ENCODE measurements around the gene OPTN.

DNA sequence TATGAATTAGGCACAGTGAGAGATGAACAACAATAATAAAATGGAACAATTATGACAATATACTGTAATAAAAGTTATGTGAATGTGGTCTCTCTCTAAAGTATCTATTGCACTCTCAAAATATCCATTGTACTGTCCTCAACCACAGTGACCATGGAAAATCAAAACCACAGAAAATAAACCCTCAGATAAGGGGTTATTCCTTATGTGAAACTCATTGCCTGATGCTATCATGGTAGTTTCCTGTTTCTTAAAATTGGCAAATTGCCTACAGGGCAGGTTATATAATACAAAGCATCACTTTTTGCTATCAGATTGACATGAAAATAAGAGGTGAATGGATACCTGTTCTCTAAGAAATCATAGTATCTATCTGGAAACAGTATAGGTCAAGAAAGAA, 65.2 kb downstream of the OPTN start:
- TF ChIP-seq, protein P1, sequence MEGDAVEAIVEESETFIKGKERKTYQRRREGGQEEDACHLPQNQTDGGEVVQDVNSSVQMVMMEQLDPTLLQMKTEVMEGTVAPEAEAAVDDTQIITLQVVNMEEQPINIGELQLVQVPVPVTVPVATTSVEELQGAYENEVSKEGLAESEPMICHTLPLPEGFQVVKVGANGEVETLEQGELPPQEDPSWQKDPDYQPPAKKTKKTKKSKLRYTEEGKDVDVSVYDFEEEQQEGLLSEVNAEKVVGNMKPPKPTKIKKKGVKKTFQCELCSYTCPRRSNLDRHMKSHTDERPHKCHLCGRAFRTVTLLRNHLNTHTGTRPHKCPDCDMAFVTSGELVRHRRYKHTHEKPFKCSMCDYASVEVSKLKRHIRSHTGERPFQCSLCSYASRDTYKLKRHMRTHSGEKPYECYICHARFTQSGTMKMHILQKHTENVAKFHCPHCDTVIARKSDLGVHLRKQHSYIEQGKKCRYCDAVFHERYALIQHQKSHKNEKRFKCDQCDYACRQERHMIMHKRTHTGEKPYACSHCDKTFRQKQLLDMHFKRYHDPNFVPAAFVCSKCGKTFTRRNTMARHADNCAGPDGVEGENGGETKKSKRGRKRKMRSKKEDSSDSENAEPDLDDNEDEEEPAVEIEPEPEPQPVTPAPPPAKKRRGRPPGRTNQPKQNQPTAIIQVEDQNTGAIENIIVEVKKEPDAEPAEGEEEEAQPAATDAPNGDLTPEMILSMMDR (IDR thresholded peaks at IDR 0.05) = no peak
- TF ChIP-seq EP300 (IDR thresholded peaks at IDR 0.05) (no peak), POLR2A (IDR thresholded peaks at IDR 0.05) (no peak)

Data from stomach (tissue), 4 donors.